Astrocyte of the spinal cord (primary cell): ENCODE results near the gene TET2.

Experiments used
- DNase-seq: peaks from one replicate; pipeline ENCODE4 v3.0.0; 2011; ENCODE audit warnings: low read depth, low spot score
- H3K4me3 ChIP-seq: 2 replicates; pipeline ENCODE4 v1.5.1; 2011; ENCODE audit warnings: low read depth, mild to moderate bottlenecking, low read length, moderate library complexity
- CTCF ChIP-seq: IDR thresholded peaks from 2 replicates; pipeline ENCODE4 v1.5.1; 2012; ENCODE audit warnings: low read depth, mild to moderate bottlenecking, low read length, inconsistent platforms
- in situ Hi-C: cut with HindIII; loops from 2 replicates; pipeline ENCODE4 v1.10.0; 2017; ENCODE audit warnings: low sequenced_read_pairs

Gene TET2

GRCh38 chr4:105306820-105307219 is 160.1 kb downstream of the TET2 start:
- TF ChIP-seq CTCF: no peak
- in situ Hi-C loops: no loop called here
- no peak for DNase-seq
- H3K4me3 ChIP-seq: no peak overlapping the region

- in situ Hi-C loops: no loop called here
- no peak for TF ChIP-seq CTCF
- DNase-seq: no peak
- no peak overlapping the region for H3K4me3 ChIP-seq
Observed at GRCh38 chr4:105318486-105318885, 171.8 kb downstream of the TET2 start.

GRCh38 chr4:105327222-105327621 is 180.5 kb downstream of the TET2 start:
- DNase-seq: no peak
- H3K4me3 ChIP-seq: no peak overlapping the region
- in situ Hi-C loops: no loop called here
- no peak for TF ChIP-seq CTCF

- no peak overlapping the region for H3K4me3 ChIP-seq
- in situ Hi-C loops: no loop called here
- no peak for DNase-seq
- TF ChIP-seq CTCF: no peak
Observed at GRCh38 chr4:105327956-105328355, 181.3 kb downstream of the TET2 start.

GRCh38 chr4:105329081-105329480 is 182.4 kb downstream of the TET2 start:
- TF ChIP-seq CTCF: no peak
- in situ Hi-C loops: no loop called here
- H3K4me3 ChIP-seq: no peak overlapping the region
- DNase-seq: no peak
